DND-41 (cell line): ENCODE results near the gene NGFR.

Experiments
- CTCF ChIP-seq: IDR thresholded peaks from 2 replicates; pipeline ENCODE4 v1.5.1; 2012; ENCODE audit warnings: borderline replicate concordance, low read length, moderate library complexity, mild to moderate bottlenecking; ENCODE audit not compliant: poor library complexity, severe bottlenecking; ENCODE audit errors: extremely low read depth
- EZH2 ChIP-seq: IDR thresholded peaks from 3 replicates; pipeline ENCODE4 v1.6.1; 2012; ENCODE audit warnings: borderline replicate concordance, low read depth, mild to moderate bottlenecking, moderate library complexity, low read length, inconsistent platforms; ENCODE audit not compliant: severe bottlenecking

GRCh38 chr17:49510059-49510719, 15.1 kb downstream of the NGFR start:
- TF ChIP-seq EZH2 = no peak
- no peak for TF ChIP-seq CTCF
